Measurements from ENCODE around the gene GLMP. TPM values are rescaled to one million over a fixed set of nuclear protein-coding genes. Genes with fewer than 3 reads are reported as not detected.
A peak's percentile ranks its signal among the peaks of the same experiment; 100 is the strongest.

GLMP gene
- total and polyA plus RNA-seq, 2 of the 13 experiments (the other 11 are each of a cell fraction or from before 2014, with no cell fraction given) = 44.6 to 75.8 TPM

DNA sequence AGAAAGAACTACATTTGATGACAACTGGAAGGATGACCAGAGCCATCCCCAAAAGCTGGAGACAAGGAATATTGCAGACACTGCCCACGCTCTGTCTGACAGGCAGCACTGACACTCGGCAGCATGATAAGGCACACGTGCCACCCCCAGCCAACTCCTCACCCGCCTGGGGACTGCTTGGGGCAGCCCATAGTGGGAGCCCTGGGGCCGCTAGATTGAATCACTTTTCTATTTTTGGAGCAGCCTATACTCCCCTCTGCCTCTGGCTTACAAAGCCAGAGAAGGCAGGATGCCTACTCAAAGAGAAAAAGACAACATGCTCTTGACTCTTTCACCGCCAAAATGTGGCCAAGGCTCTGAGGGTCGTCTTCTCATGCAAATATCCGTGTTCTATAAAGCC, 14.2 kb downstream of the GLMP start (continued):
- TF ChIP-seq, protein P1, sequence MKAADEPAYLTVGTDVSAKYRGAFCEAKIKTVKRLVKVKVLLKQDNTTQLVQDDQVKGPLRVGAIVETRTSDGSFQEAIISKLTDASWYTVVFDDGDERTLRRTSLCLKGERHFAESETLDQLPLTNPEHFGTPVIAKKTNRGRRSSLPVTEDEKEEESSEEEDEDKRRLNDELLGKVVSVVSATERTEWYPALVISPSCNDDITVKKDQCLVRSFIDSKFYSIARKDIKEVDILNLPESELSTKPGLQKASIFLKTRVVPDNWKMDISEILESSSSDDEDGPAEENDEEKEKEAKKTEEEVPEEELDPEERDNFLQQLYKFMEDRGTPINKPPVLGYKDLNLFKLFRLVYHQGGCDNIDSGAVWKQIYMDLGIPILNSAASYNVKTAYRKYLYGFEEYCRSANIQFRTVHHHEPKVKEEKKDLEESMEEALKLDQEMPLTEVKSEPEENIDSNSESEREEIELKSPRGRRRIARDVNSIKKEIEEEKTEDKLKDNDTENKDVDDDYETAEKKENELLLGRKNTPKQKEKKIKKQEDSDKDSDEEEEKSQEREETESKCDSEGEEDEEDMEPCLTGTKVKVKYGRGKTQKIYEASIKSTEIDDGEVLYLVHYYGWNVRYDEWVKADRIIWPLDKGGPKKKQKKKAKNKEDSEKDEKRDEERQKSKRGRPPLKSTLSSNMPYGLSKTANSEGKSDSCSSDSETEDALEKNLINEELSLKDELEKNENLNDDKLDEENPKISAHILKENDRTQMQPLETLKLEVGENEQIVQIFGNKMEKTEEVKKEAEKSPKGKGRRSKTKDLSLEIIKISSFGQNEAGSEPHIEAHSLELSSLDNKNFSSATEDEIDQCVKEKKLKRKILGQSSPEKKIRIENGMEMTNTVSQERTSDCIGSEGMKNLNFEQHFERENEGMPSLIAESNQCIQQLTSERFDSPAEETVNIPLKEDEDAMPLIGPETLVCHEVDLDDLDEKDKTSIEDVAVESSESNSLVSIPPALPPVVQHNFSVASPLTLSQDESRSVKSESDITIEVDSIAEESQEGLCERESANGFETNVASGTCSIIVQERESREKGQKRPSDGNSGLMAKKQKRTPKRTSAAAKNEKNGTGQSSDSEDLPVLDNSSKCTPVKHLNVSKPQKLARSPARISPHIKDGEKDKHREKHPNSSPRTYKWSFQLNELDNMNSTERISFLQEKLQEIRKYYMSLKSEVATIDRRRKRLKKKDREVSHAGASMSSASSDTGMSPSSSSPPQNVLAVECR (CRISPR knock-in tag; IDR thresholded peaks at IDR 0.05; ENCODE audit: borderline replicate concordance) = peak; percentile 46
- TF ChIP-seq SIN3A (IDR thresholded peaks at IDR 0.05; ENCODE audit: borderline replicate concordance, low read depth, low read length) (0 out of 2 replicates have a peak, but pooled peaks have one; percentile 15), ATM (IDR thresholded peaks at IDR 0.05; ENCODE audit: borderline replicate concordance) (no peak), HNRNPLL (IDR thresholded peaks at IDR 0.05; ENCODE audit: low read depth, low read length, poor library complexity, severe bottlenecking) (no peak), TEAD3 (CRISPR knock-in tag; optimal IDR thresholded peaks at IDR 0.05; ENCODE audit: borderline replicate concordance) (no peak), SMYD3 (CRISPR knock-in tag; IDR thresholded peaks at IDR 0.05) (no peak), SP140L (CRISPR knock-in tag; IDR thresholded peaks at IDR 0.05; ENCODE audit: borderline replicate concordance) (no peak), AGO1 (IDR thresholded peaks at IDR 0.05; ENCODE audit: low read depth, low read length, poor library complexity, severe bottlenecking) (no peak), NCOA1 (CRISPR knock-in tag; IDR thresholded peaks at IDR 0.05) (no peak)
- TF ChIP-seq, protein P2, sequence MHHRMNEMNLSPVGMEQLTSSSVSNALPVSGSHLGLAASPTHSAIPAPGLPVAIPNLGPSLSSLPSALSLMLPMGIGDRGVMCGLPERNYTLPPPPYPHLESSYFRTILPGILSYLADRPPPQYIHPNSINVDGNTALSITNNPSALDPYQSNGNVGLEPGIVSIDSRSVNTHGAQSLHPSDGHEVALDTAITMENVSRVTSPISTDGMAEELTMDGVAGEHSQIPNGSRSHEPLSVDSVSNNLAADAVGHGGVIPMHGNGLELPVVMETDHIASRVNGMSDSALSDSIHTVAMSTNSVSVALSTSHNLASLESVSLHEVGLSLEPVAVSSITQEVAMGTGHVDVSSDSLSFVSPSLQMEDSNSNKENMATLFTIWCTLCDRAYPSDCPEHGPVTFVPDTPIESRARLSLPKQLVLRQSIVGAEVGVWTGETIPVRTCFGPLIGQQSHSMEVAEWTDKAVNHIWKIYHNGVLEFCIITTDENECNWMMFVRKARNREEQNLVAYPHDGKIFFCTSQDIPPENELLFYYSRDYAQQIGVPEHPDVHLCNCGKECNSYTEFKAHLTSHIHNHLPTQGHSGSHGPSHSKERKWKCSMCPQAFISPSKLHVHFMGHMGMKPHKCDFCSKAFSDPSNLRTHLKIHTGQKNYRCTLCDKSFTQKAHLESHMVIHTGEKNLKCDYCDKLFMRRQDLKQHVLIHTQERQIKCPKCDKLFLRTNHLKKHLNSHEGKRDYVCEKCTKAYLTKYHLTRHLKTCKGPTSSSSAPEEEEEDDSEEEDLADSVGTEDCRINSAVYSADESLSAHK (CRISPR knock-in tag; IDR thresholded peaks at IDR 0.05; ENCODE audit: borderline replicate concordance) = no peak
- TF ChIP-seq, protein P3, sequence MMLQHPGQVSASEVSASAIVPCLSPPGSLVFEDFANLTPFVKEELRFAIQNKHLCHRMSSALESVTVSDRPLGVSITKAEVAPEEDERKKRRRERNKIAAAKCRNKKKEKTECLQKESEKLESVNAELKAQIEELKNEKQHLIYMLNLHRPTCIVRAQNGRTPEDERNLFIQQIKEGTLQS (CRISPR knock-in tag; IDR thresholded peaks at IDR 0.05) = no peak
- TF ChIP-seq, protein P4, sequence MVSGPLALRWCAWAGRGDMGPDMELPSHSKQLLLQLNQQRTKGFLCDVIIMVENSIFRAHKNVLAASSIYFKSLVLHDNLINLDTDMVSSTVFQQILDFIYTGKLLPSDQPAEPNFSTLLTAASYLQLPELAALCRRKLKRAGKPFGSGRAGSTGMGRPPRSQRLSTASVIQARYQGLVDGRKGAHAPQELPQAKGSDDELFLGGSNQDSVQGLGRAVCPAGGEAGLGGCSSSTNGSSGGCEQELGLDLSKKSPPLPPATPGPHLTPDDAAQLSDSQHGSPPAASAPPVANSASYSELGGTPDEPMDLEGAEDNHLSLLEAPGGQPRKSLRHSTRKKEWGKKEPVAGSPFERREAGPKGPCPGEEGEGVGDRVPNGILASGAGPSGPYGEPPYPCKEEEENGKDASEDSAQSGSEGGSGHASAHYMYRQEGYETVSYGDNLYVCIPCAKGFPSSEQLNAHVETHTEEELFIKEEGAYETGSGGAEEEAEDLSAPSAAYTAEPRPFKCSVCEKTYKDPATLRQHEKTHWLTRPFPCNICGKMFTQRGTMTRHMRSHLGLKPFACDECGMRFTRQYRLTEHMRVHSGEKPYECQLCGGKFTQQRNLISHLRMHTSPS (CRISPR knock-in tag; IDR thresholded peaks at IDR 0.05; ENCODE audit: low read depth) = no peak
- TF ChIP-seq, protein P5, sequence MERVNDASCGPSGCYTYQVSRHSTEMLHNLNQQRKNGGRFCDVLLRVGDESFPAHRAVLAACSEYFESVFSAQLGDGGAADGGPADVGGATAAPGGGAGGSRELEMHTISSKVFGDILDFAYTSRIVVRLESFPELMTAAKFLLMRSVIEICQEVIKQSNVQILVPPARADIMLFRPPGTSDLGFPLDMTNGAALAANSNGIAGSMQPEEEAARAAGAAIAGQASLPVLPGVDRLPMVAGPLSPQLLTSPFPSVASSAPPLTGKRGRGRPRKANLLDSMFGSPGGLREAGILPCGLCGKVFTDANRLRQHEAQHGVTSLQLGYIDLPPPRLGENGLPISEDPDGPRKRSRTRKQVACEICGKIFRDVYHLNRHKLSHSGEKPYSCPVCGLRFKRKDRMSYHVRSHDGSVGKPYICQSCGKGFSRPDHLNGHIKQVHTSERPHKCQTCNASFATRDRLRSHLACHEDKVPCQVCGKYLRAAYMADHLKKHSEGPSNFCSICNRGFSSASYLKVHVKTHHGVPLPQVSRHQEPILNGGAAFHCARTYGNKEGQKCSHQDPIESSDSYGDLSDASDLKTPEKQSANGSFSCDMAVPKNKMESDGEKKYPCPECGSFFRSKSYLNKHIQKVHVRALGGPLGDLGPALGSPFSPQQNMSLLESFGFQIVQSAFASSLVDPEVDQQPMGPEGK (CRISPR knock-in tag; IDR thresholded peaks at IDR 0.05) = no peak
- TF ChIP-seq, protein P6, sequence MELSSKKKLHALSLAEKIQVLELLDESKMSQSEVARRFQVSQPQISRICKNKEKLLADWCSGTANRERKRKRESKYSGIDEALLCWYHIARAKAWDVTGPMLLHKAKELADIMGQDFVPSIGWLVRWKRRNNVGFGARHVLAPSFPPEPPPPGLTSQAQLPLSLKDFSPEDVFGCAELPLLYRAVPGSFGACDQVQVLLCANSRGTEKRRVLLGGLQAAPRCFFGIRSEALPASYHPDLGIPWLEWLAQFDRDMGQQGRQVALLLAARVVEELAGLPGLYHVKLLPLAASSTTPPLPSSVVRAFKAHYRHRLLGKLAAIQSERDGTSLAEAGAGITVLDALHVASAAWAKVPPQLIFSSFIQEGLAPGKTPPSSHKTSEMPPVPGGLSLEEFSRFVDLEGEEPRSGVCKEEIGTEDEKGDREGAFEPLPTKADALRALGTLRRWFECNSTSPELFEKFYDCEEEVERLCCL (CRISPR knock-in tag; IDR thresholded peaks at IDR 0.05; ENCODE audit: borderline replicate concordance) = no peak
